GM12864 (cell line): Measurements from ENCODE around the gene PSMB5.

Experiments
- DNase-seq: peaks from one replicate; pipeline ENCODE4 v3.0.0-alpha.2; 2011; ENCODE audit warnings: low read depth
- H3K4me3 ChIP-seq: 2 replicates; pipeline ENCODE4 v1.5.1; 2011; ENCODE audit warnings: mild to moderate bottlenecking, low read depth, low read length, control low read depth
- TF ChIP-seq, protein P1 (sequence below): IDR thresholded peaks from 2 replicates; pipeline ENCODE4 v1.5.1; 2011; ENCODE audit warnings: low read depth, mild to moderate bottlenecking, moderate library complexity, low read length, control low read depth, inconsistent platforms; ENCODE audit errors: missing control alignments

Gene PSMB5

DNA sequence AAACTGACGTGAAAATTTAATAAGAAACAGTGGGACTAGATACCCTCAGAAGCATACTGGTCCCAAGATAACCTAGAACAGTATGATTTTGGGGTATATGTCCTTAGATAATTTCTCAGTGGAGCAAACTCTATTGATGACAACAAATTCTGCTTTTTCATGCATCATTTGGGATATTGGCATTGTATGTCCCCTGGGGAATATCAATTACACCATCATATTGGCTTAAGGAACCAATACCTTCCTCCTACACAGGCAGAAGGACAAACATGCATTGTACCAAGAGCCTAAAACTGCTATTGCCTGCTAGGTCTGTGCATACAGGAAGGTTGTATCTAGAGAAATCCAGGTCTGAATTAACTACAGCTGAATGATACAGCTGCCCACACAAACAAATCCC lies 40.2 kb upstream of the PSMB5 start:
- DNase-seq, result no peak
- TF ChIP-seq, protein P1, sequence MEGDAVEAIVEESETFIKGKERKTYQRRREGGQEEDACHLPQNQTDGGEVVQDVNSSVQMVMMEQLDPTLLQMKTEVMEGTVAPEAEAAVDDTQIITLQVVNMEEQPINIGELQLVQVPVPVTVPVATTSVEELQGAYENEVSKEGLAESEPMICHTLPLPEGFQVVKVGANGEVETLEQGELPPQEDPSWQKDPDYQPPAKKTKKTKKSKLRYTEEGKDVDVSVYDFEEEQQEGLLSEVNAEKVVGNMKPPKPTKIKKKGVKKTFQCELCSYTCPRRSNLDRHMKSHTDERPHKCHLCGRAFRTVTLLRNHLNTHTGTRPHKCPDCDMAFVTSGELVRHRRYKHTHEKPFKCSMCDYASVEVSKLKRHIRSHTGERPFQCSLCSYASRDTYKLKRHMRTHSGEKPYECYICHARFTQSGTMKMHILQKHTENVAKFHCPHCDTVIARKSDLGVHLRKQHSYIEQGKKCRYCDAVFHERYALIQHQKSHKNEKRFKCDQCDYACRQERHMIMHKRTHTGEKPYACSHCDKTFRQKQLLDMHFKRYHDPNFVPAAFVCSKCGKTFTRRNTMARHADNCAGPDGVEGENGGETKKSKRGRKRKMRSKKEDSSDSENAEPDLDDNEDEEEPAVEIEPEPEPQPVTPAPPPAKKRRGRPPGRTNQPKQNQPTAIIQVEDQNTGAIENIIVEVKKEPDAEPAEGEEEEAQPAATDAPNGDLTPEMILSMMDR, result no peak
- no peak overlapping the region for H3K4me3 ChIP-seq

DNA sequence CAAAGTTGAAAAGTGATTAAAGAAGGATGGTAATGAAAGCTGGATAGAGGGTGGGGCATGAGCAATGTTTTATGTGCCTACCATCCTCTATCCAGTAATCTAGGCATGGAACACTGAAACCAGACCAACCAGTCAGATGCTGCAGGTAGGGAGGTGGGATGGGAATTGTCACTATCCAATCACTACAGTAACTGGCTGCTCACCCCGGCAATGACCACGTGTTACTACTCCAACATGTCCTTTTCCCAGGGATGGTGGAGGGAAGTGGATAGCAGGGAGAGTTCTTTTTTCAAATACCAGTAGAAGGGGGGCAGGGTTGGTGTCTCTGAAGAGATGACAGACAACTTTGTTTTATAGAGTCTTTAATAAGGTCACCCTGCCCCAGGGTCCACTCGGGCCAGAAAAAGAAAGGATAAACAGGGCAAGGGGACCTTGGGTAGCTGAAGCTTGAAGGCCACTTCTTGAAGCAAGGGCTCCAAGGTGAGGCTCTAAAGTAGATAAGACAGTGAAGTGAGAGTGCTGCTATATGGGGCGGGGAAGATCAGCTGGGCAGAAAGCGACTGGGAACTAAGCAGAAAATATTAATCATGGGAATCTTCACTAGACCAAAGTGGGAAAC lies 37.3 kb upstream of the PSMB5 start:
- TF ChIP-seq, protein P1, result no peak
- no peak overlapping the region; the same call in 1 of the 2 replicates for H3K4me3 ChIP-seq
- no peak for DNase-seq

- peak; percentile 61 for DNase-seq
- TF ChIP-seq, protein P1, result no peak
- H3K4me3 ChIP-seq, result peak overlapping the region; percentile 86
Measured at GRCh38 chr14:23071244-23071920, 36.7 kb upstream of the PSMB5 start.

DNA sequence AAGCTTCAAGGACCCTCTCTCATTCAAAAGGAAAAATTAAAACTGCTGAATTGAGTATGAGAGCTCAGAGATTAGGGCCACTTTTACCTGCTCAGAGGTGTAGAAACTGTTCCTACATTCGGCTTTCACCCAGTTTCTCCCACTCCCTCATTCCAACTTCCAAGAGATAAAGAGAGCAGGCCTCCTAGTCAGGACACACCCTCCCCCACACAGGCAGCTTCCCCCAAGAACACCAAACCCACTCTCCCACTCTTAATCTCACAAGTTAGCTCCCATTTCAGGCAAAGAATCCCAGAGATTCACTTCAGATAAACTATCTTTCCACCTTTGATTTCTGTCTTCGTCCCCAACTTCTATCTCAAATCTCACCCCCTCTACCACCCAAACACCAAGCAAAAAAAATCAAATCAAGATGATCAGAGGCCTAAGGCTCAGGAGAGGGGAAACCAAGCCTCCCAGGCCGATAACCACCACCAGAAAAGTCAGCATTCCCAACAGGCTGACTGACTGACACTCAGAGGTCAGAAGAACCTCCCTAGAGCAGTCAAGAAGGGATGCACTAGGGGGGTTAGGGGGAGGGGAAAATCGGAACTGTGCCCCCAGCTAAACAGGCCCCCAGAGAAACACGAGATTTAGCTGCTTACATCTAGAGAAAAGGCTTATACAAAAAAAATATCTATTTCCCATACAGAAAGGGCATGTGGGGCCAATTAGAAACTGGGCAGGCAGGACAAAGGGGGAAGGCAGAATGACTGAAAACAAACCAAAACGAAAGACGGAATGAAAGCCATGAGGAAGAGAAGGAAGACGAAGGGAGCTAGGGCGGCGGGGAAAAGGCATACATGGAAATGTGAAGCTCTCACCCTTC lies 35.8 kb upstream of the PSMB5 start:
- peak overlapping the region; percentile 86 for H3K4me3 ChIP-seq
- DNase-seq, result no peak
- TF ChIP-seq, protein P1, result no peak

DNA sequence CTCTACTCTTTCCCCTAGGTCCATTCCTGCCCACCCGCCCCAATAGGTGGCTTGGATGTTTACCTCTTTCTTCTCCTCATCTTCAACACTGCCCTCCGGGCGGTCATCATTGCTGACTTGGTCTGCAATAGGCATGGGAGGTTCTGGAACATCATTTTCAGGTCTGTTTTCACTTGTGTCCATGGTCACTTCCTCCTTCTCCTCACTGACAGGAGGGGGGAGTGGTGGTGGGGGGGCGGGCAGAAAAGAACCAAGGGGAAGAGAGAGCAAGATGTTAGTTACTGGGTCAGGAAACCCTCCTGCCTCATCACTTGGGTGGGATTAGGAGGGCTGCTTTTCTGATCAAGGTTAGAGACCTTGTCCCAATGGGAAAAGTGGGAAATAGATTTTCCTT lies 34.7 kb upstream of the PSMB5 start:
- TF ChIP-seq, protein P1, result no peak
- no peak overlapping the region for H3K4me3 ChIP-seq
- DNase-seq, result no peak

- H3K4me3 ChIP-seq, result no peak overlapping the region
- DNase-seq, result peak; percentile 72
- TF ChIP-seq, protein P1, result peak; percentile 98
Measured at GRCh38 chr14:23068789-23069412, 34.2 kb upstream of the PSMB5 start.
